Middle frontal gyrus (tissue), 1 donor: Measurements from ENCODE around the gene KRT37.

Experiments used
- DNase-seq: peaks from one replicate; pipeline ENCODE4 v3.0.0-alpha.2; 2015; ENCODE audit warnings: low spot score; ENCODE audit errors: extremely low spot score

The KRT37 gene

DNA sequence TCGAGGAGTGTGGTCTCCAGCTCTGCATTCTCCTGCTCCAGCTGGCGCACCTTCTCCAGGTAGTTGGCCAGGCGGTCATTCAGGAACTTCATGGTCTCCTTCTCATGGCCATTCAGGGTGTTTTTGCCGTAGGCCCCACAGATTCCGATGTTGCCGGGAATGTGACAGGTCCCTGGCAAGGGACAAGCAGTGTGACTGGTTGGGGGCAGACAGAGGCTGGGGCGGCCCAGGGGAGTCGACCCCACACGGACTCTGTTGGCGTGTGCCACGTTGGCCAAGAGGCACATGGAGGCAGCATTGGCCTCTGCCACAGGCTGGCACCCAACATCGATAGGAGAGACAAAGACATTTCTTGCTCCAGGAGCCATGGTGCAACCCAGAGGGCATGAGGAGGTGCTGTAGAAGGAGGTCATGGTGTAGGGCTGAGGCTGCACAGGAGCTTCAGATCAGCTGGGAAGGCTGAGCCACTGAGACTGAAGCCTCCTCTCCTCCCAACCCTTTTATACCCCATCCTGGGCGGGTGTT is at the start of gene KRT37:
Gene KRT37 (minus strand): TSS at position 475 of the 525 bp plus-strand sequence. CDS start 62 bp downstream, at position 413.
- DNase-seq = no peak

GRCh38 chr17:41468346-41468745 is 44.0 kb upstream of the KRT37 start:
- no peak for DNase-seq

GRCh38 chr17:41467561-41467960 is 43.2 kb upstream of the KRT37 start:
- DNase-seq = no peak

- DNase-seq = no peak
Measured at GRCh38 chr17:41466988-41467387, 42.6 kb upstream of the KRT37 start, which contains the start of gene KRT32. KRT32 (minus strand) TSS chr17:41467386; CDS start chr17:41467325, 61 bp downstream.

GRCh38 chr17:41464682-41465081 is 40.3 kb upstream of the KRT37 start:
- DNase-seq = peak; percentile 56

- no peak for DNase-seq
Measured at GRCh38 chr17:41464173-41464572, 39.8 kb upstream of the KRT37 start.

DNA sequence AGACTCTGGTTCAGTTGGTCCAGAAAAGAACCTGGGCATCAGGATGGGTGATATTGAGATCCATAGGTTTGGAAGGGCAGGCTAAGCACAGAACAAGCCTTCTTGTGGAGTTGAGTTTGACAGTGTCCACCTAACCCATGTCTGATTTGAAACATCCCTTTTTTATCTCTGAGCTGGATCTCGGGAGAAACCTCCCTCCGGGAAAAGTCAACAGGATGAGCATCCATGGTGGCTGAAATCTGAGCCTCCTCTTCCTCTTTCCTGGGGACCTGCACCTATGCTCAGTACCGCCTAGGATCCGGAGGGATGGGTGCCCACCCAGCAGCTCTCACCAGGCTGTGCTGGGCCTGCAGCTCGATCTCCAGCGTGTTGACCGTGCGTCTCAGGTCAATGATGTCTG is 39.4 kb upstream of the KRT37 start:
- no peak for DNase-seq

DNA sequence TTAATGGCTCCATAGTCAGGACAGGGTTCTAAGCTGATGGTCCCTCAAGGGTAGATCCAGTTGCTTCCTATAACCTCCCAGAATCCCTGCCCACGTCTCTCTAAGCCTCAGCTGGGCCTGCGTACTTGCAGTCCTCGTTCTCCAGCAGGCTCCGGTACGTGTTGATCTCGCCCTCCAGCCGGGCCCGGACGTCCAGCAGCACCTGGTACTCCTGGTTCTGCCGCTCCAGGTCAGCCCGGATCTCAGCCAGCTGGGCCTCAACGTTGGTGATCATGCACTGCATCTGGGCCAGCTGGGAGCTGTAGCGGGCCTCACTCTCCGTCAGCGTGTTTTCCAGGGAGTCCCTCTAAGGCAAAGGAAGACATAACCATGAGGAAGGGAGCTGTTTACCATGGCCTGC is 38.3 kb upstream of the KRT37 start:
- DNase-seq = no peak

DNA sequence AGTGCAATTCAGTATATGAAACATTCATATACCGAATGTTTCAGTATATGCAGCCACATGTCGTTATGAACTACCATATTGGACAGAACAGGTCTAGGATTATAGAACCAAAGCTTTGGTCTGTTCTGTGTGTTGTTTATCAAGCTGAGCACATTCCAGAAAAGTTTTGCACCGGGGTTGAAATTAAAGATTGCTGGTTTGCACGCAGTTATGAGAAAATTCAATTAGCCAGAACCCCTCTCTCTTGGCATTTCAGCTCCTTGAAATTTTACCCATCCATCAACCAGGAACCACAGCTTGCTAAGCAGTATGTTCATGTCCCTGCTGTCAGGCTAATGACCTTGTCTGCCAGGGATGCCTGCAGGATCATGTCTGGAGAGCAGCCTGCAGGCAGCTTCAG is 33.3 kb upstream of the KRT37 start:
- no peak for DNase-seq

GRCh38 chr17:41456204-41456603 is 31.8 kb upstream of the KRT37 start:
- DNase-seq = no peak

- no peak for DNase-seq
Measured at GRCh38 chr17:41455236-41455635, 30.9 kb upstream of the KRT37 start.

DNA sequence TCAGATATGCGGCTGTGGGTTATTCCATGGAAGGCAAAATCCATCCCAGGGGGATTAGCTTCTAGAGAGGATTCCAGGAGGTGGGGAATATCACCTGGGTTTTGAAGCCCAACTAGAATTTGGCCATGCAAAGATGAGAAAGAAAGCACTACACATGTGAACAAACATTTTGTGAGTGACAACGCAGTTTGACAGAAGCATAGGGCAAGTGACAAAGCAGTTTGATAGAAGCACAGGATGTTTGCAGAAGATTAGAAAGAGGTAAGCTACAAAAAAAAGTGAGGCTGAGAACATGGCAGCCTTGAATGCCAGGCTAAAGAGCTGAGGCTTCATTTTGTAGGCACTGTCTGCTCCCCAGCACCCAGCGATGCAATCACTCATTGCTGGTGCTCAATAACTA is 28.7 kb upstream of the KRT37 start:
- DNase-seq = no peak

DNA sequence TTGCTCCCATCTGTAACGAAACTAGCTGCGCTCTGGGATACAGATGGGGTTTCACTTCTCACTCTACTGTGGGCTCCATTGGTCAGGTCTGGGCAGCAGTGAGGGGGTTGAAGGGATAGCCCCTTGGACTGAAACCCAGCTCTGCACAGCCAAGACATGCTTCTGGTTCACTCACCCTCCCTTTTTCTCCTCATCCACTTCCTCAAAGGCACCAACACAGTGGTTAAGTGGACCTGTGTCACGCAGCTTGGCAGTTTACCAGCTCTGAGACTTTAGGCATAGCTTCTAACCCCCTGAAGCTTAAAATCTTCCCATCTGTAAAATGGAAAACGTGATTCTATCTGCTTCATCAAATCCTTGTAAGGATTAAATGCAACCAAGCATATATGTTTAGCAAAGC is 27.9 kb upstream of the KRT37 start:
- no peak for DNase-seq

GRCh38 chr17:41451154-41451728 is 26.9 kb upstream of the KRT37 start:
- DNase-seq = no peak

- DNase-seq = no peak
Measured at GRCh38 chr17:41449008-41449407, 24.6 kb upstream of the KRT37 start.

DNA sequence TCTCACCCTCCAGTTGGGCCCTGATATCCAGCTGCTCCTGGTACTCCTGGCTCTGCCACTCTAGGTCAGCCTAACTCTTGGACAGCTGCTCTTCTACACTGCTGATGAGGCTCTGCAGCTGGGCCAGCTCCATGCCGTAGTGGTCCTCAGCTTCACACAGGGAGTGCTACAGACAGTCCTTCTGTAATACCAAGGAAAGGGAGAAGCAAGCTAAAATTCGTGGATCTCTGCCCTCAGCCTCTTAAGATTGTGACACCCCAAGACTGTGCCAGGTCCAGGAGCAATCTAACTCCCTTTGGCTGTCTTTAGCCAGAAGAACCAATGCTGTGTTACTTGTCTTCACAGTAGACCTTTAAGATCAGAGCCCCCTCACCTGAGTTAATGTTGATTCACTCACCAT is 24.1 kb upstream of the KRT37 start:
- DNase-seq = no peak

- DNase-seq = no peak
Measured at GRCh38 chr17:41446806-41447205, 22.4 kb upstream of the KRT37 start.

GRCh38 chr17:41444640-41445039 is 20.3 kb upstream of the KRT37 start:
- DNase-seq = no peak

DNA sequence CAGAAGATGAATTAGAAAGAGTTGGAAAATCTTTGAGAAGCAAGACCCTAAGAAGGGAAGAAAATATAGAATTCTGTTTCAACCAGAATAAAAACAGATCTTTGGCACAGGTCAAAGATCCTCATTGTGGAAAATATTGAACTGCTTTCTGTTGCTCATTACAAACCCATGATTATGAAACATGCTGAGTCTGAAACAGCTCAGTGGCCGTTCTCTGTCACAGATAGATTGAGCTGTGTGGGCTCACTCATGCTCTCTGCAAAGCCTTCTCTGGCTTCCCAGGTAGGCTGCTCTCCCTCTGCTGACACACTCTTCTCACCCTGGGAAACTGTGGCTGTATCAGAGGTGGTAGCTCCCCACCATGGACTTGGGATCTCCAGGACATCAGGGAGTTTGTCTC is 19.8 kb upstream of the KRT37 start:
- no peak for DNase-seq

DNA sequence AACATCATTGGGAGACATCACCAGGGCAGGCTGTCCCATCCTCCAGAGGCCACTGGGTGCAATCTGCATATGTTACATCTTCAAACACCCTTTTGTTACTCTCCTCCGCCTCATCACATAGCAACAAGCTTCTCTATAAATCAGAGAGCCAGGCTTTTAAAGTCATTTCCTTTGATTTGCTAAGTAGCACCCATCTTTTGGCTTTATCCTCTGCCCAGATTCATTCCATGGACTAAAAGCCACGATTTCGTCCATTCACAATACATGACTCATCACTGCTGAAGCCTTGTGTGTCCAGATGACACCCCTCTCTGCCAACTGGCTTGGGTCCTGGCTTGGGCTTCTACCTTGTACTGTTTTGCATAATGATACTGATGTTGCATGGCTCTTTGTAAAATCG is 18.4 kb upstream of the KRT37 start:
- no peak for DNase-seq

DNA sequence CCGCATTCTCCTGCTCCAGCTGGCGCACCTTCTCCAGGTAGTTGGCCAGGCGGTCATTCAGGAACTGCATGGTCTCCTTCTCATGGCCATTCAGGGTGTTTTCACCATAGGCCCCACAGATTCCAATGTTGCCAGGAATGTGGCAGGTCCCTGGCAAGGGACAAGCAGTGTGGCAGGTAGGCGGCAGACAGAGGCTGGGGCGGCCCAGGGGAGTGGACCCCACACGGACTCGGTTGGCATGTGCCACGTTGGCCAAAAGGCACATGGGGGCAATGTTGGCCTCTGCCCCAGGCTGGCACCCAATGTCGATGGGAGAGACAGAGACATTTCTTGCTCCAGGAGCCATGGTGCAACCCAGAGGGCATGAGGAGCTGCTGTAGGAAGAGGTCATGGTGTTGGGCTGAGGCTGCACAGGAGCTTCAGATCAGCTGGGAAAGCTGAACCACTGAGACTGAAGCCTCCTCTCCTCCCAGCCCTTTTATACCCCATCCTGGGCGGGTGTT is 16.2 kb upstream of the KRT37 start, which contains the start of gene KRT38:
Gene KRT38 (minus strand): TSS at position 453 of the 503 bp plus-strand sequence. CDS start 62 bp downstream, at position 391.
- DNase-seq = no peak

GRCh38 chr17:41439375-41439774 is 15.0 kb upstream of the KRT37 start:
- no peak for DNase-seq

- DNase-seq = no peak
Measured at GRCh38 chr17:41437769-41438168, 13.4 kb upstream of the KRT37 start.
